ENCODE data around the gene EDC4. TPM values are rescaled to one million over a fixed set of nuclear protein-coding genes. Genes with fewer than 3 reads are reported as not detected.

The EDC4 gene
- total and polyA plus RNA-seq, 2 experiments from 2014 or later = 46.3 to 59.0 TPM

DNA sequence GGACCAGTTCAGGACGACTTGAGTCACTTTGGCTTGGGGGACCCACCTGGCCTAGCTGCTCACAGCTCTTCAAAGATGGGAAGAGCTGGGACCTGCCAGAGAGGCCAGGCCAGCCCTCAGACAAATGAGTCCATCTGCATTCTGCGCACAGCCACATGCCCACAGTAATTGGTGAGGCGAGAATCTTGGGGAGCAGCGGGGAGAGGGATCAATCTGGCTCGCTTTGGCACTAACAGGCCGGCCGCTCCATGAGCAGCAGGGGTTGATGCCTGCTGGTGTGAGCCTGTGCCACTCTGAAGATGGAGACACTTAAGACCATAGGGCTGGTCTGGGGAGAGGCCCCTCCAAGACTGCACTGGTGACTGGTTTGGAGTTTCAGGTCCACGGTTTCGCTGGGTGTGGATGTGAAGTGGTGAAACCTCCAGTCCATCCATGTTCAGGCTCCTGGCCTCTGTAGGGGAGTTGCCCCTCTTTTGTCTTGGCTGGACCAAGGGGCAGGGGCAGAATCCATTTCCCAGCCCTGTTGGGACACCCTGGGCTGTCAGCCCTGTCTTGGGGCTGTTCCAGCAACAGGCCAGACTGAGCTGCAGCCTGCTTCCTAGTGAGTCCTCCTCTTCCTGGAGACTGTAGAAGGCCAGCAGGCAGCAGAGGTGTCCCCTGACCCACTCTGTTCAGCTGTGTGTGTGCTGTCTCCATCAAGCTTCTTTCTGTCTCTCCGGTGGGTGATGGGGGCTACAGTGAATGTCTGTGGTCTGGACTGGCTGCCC is 51.5 kb downstream of the EDC4 start:
- Histone ChIP-seq H3K4me2 (no peak overlapping the region), H3K9me2 (replicated peaks; ENCODE audit: insufficient read depth) (no peaks in the 10 kb centered on the region), H3K27ac (no peak overlapping the region), H3K36me3 (replicated peaks; ENCODE audit: insufficient read depth, low read depth) (no peaks in the 10 kb centered on the region), H3K4me1 (ENCODE audit: insufficient read depth) (no peaks in the 10 kb centered on the region), H3K79me2 (peaks cover 21% of the 10 kb centered on the region), H3K27me3 (no peaks in the 10 kb centered on the region), H4K20me1 (ENCODE audit: insufficient read depth, poor library complexity, severe bottlenecking) (peaks cover 25% of the 10 kb centered on the region), H3K4me3 (no peak overlapping the region), H3K9me3 (ENCODE audit: low read depth) (no peaks in the 10 kb centered on the region), H2AFZ (no peak overlapping the region)
- WGBS (ENCODE audit: low lambda C conversion rate, missing lambda C conversion rate) = 86% methylated on average over 10 of the region's 10 CpGs
- no peak for DNase-seq (ENCODE audit: low spot score)
- no peak for TF ChIP-seq EZH2 (IDR thresholded peaks at IDR 0.05; ENCODE audit: borderline replicate concordance)
- TF ChIP-seq, protein P1, sequence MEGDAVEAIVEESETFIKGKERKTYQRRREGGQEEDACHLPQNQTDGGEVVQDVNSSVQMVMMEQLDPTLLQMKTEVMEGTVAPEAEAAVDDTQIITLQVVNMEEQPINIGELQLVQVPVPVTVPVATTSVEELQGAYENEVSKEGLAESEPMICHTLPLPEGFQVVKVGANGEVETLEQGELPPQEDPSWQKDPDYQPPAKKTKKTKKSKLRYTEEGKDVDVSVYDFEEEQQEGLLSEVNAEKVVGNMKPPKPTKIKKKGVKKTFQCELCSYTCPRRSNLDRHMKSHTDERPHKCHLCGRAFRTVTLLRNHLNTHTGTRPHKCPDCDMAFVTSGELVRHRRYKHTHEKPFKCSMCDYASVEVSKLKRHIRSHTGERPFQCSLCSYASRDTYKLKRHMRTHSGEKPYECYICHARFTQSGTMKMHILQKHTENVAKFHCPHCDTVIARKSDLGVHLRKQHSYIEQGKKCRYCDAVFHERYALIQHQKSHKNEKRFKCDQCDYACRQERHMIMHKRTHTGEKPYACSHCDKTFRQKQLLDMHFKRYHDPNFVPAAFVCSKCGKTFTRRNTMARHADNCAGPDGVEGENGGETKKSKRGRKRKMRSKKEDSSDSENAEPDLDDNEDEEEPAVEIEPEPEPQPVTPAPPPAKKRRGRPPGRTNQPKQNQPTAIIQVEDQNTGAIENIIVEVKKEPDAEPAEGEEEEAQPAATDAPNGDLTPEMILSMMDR (IDR thresholded peaks at IDR 0.05; ENCODE audit: poor library complexity) = no peak
- TF ChIP-seq EZH2phosphoT487 (IDR thresholded peaks at IDR 0.05; ENCODE audit: low read depth, severe bottlenecking, unreplicated experiment) = no peak

DNA sequence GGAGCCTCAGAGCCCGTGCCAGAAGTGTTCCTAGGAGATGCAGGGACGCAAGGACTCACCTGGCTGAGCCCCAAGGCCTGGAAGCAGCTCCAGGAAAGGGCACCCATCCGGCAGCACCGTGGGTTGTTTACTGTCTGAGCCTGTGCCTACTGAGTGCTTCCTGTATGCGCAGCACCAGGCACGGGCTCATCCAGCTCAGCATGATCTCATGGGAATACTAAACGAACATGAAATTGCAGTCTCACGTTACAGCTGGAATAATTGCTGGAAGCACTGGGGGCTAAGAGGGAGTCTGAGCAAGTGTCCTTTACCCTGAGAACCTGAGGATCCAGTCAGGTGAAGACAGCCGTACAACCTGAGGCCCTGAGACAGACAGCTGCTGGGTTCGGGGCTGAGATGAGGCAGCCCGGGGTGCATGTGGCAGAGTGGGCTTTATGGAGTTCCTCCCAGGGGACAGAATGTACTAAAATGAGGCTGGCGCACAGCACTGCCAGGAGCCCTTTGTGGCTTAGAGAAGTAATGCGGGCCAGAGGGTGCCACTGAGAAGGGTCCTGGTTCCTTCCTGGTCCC is 53.4 kb downstream of the EDC4 start:
- peaks cover 20% of the 10 kb centered on the region for H4K20me1 ChIP-seq (ENCODE audit: insufficient read depth, poor library complexity, severe bottlenecking)
- WGBS (ENCODE audit: low lambda C conversion rate, missing lambda C conversion rate) = 71% methylated on average over 13 of the region's 13 CpGs
- no peaks in the 10 kb centered on the region for H3K9me3 ChIP-seq (ENCODE audit: low read depth)
- peaks cover 10% of the 10 kb centered on the region for H3K79me2 ChIP-seq
- no peaks in the 10 kb centered on the region for H3K36me3 ChIP-seq (replicated peaks; ENCODE audit: insufficient read depth, low read depth)
- no peak overlapping the region for H3K27ac ChIP-seq
- no peak for DNase-seq (ENCODE audit: low spot score)
- no peak overlapping the region for H3K4me3 ChIP-seq
- H3K9me2 ChIP-seq (replicated peaks; ENCODE audit: insufficient read depth) = no peaks in the 10 kb centered on the region
- H3K27me3 ChIP-seq = no peaks in the 10 kb centered on the region
- H2AFZ ChIP-seq = no peak overlapping the region
- no peak overlapping the region for H3K4me2 ChIP-seq
- H3K4me1 ChIP-seq (ENCODE audit: insufficient read depth) = no peaks in the 10 kb centered on the region
- TF ChIP-seq EZH2phosphoT487 (IDR thresholded peaks at IDR 0.05; ENCODE audit: low read depth, severe bottlenecking, unreplicated experiment) (no peak), EZH2 (IDR thresholded peaks at IDR 0.05; ENCODE audit: borderline replicate concordance) (no peak)
- TF ChIP-seq, protein P1 (IDR thresholded peaks at IDR 0.05; ENCODE audit: poor library complexity) = no peak

DNA sequence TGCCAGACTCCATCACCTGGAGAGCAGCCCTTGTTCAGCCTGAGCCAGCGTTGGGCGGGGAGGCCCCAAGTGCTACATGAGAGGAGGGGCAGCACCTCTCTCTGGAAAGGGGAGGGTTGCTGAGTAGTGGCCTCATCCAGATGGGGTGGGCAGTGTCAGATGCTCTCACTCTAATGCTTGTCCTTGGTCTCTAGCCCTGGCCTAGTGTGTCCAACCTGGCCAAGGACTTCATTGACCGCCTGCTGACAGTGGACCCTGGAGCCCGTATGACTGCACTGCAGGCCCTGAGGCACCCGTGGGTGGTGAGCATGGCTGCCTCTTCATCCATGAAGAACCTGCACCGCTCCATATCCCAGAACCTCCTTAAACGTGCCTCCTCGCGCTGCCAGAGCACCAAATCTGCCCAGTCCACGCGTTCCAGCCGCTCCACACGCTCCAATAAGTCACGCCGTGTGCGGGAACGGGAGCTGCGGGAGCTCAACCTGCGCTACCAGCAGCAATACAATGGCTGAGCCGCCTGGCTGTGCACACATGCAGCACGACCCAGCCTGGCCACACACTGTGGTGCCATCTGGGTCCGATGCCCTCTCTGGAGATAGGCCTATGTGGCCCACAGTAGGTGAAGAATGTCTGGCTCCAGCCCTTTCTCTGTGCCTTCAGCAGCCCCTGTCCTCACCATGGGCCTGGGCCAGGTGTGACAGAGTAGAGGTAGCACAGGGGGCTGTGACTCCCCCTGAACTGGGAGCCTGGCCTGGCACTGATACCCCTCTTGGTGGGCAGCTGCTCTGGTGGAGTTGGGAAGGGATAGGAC is 54.5 kb downstream of the EDC4 start:
- no peak overlapping the region for H3K4me2 ChIP-seq
- H3K4me3 ChIP-seq = no peak overlapping the region
- no peak for TF ChIP-seq EZH2 (IDR thresholded peaks at IDR 0.05; ENCODE audit: borderline replicate concordance)
- TF ChIP-seq, protein P1 (IDR thresholded peaks at IDR 0.05; ENCODE audit: poor library complexity) = no peak
- no peak for TF ChIP-seq EZH2phosphoT487 (IDR thresholded peaks at IDR 0.05; ENCODE audit: low read depth, severe bottlenecking, unreplicated experiment)
- no peaks in the 10 kb centered on the region for H3K4me1 ChIP-seq (ENCODE audit: insufficient read depth)
- H4K20me1 ChIP-seq (ENCODE audit: insufficient read depth, poor library complexity, severe bottlenecking) = peaks cover 16% of the 10 kb centered on the region
- no peak overlapping the region for H3K27ac ChIP-seq
- H3K27me3 ChIP-seq = no peaks in the 10 kb centered on the region
- no peaks in the 10 kb centered on the region for H3K9me3 ChIP-seq (ENCODE audit: low read depth)
- H3K9me2 ChIP-seq (replicated peaks; ENCODE audit: insufficient read depth) = no peaks in the 10 kb centered on the region
- no peak for DNase-seq (ENCODE audit: low spot score)
- peaks cover 4% of the 10 kb centered on the region for H3K79me2 ChIP-seq
- H3K36me3 ChIP-seq (replicated peaks; ENCODE audit: insufficient read depth, low read depth) = no peaks in the 10 kb centered on the region
- no peak overlapping the region for H2AFZ ChIP-seq
- 95% methylated on average over 22 of the region's 22 CpGs for WGBS (ENCODE audit: low lambda C conversion rate, missing lambda C conversion rate)

Measured in hepatocyte (in vitro differentiated cells).